Suprapubic skin (tissue), 4 donors: Measurements from ENCODE around the gene ENPP1.

ENCODE experiments used
- POLR2A ChIP-seq, 2 donors: fragments of 450-650 bp; IDR thresholded peaks; one replicate each; pipeline ENCODE4 v1.6.1; 2017; ENCODE audit warnings: antibody characterized with exemption in 2 of 2, mild to moderate bottlenecking in 2 of 2, moderate library complexity in 2 of 2
- POLR2AphosphoS5 ChIP-seq, 3 donors: sonication (generic); formaldehyde crosslinking; IDR thresholded peaks; one replicate each; pipeline ENCODE4 v1.6.1; 2017; ENCODE audit warnings: antibody characterized with exemption in 3 of 3
- TF ChIP-seq, protein P1 (sequence below), 2 donors: fragments of 200-600 bp in 1 of 2; fragments of 450-650 bp in 1 of 2; sonication (generic) in 1 of 2; IDR thresholded peaks; one replicate each; pipeline ENCODE4 v1.5.1; 2016 to 2019; ENCODE audit warnings: antibody characterized with exemption in 2 of 2, mild to moderate bottlenecking in 1 of 2, moderate library complexity in 1 of 2

DNA sequence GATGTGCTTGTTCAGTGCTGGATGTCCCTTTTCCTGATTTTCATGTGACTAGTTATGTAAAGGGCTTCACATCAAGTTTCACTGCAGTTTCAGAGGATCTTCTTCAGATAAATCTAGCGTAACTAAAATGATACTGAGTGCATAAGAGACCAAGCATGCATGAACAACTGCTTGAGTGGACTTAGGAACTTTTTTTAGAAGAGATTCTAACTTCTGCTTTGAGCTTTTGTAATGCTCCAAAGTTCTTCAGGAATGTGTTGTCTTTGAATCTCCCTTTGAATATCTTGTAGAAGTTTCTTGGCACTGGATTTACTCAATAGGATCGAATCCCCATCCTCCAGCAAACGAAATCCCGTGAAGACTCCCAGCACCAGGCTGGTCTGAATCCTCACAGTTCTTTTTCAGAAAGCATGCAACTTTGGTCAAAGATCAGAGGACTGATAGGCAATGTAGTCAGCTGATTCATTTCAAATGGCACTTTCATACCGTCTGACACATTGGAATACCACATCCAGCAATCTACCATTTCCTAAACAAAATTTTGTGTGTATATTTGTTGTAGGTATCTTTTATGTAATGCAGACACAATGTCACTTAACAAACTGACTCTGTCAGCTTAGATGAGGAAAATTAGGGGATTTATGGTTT, 33.2 kb downstream of the ENPP1 start:
- TF ChIP-seq, protein P1, sequence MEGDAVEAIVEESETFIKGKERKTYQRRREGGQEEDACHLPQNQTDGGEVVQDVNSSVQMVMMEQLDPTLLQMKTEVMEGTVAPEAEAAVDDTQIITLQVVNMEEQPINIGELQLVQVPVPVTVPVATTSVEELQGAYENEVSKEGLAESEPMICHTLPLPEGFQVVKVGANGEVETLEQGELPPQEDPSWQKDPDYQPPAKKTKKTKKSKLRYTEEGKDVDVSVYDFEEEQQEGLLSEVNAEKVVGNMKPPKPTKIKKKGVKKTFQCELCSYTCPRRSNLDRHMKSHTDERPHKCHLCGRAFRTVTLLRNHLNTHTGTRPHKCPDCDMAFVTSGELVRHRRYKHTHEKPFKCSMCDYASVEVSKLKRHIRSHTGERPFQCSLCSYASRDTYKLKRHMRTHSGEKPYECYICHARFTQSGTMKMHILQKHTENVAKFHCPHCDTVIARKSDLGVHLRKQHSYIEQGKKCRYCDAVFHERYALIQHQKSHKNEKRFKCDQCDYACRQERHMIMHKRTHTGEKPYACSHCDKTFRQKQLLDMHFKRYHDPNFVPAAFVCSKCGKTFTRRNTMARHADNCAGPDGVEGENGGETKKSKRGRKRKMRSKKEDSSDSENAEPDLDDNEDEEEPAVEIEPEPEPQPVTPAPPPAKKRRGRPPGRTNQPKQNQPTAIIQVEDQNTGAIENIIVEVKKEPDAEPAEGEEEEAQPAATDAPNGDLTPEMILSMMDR (IDR thresholded peaks at IDR 0.05), result no peak
- no peak for TF ChIP-seq POLR2AphosphoS5 (IDR thresholded peaks at IDR 0.05)
- TF ChIP-seq POLR2A (IDR thresholded peaks at IDR 0.05), result no peak
